Neural cell (in vitro differentiated cells): Measurements from ENCODE around the gene APH1A.

Experiments
- CTCF ChIP-seq: fragments of 450-650 bp; IDR thresholded peaks from 2 replicates; pipeline ENCODE4 v1.5.1; 2014; ENCODE audit warnings: antibody characterized with exemption, mild to moderate bottlenecking, moderate library complexity; ENCODE audit not compliant: poor library complexity, severe bottlenecking
- EP300 ChIP-seq: fragments of 450-650 bp; conservative IDR thresholded peaks from 2 replicates; pipeline ENCODE4 v1.6.1; 2014; ENCODE audit warnings: antibody characterized with exemption, mild to moderate bottlenecking, moderate library complexity; ENCODE audit not compliant: poor library complexity, severe bottlenecking
- EZH2 ChIP-seq: fragments of 200-600, 300-800 bp; shearing (Covaris generic), sonication (generic); IDR thresholded peaks from 2 replicates; pipeline ENCODE4 v1.6.1; 2014; ENCODE audit warnings: antibody characterized with exemption, low read length, borderline replicate concordance, mild to moderate bottlenecking; ENCODE audit not compliant: insufficient read depth, poor library complexity, severe bottlenecking
- MXI1 ChIP-seq: fragments of 450-650 bp; conservative IDR thresholded peaks from 2 replicates; pipeline ENCODE4 v1.6.1; 2014; ENCODE audit warnings: antibody characterized with exemption, mild to moderate bottlenecking; ENCODE audit not compliant: poor library complexity, severe bottlenecking
- POLR2AphosphoS5 ChIP-seq: IDR thresholded peaks from 2 replicates; pipeline ENCODE4 v1.6.1; 2012
- RAD21 ChIP-seq: fragments of 450-650 bp; conservative IDR thresholded peaks from 2 replicates; pipeline ENCODE4 v1.6.1; 2014; ENCODE audit warnings: antibody characterized with exemption, mild to moderate bottlenecking, moderate library complexity
- TAF1 ChIP-seq: IDR thresholded peaks from 2 replicates; pipeline ENCODE4 v1.6.1; 2012; ENCODE audit warnings: low read depth

DNA sequence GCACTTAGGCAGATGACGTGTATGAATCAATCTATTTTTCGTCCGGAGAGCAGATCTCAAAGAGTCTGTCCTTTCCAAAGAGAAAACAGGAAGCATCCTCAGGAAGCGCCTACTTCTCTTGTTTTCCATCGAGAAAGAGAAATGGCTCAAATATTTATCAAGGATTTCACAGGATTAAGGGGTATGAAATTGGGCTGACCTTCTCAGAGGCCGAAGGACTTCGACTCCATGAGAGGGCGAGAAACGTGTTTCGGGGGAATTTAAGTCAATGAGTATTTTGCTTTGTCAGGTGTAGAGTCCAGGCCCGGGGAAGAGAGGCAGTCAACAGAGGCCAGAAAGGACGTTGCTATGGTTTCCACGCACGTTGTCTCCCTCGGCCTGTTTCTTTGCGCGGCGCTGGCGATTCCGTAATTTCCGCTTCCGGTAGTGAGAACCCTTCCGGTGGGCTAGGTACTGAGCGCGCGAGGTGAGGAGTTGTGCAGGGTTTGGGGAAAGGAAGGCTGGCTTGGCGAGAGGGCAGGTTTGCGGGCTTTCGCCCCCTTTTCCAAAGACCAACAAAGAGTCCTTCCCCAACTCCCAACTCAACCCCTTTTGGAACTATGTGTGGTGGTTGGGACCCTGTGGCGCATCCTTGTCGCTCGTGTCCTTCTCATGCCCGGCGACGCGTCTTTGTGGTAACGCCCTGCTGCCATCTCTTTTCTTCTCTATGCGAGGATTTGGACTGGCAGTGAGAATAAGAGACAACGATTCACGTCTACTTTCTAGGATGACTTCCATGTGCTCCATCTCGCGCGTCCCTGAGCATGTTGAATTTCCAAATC, 24.8 kb upstream of the APH1A start, which contains the start of gene MRPS21:
- TF ChIP-seq CTCF (no peak), EZH2 (no peak), EP300 (peak; percentile 78), TAF1 (no peak), MXI1 (peak; percentile 94), POLR2AphosphoS5 (peak; percentile 100), RAD21 (peak; percentile 52)
